Retinal pigment epithelial cell (primary cell): Measurements from ENCODE around the gene NUCB1.

Experiments
- DNase-seq: peaks from one replicate; pipeline ENCODE4 v3.0.0-alpha.2; 2010; ENCODE audit warnings: low read depth
- H3K4me3 ChIP-seq: 2 replicates; pipeline ENCODE4 v1.5.1; 2011; ENCODE audit warnings: mild to moderate bottlenecking, low read length, control low read depth, moderate library complexity
- CTCF ChIP-seq: conservative IDR thresholded peaks from 2 replicates; pipeline ENCODE4 v1.5.1; 2011; ENCODE audit warnings: low read depth, low read length, control low read depth, inconsistent platforms

Gene NUCB1

DNA sequence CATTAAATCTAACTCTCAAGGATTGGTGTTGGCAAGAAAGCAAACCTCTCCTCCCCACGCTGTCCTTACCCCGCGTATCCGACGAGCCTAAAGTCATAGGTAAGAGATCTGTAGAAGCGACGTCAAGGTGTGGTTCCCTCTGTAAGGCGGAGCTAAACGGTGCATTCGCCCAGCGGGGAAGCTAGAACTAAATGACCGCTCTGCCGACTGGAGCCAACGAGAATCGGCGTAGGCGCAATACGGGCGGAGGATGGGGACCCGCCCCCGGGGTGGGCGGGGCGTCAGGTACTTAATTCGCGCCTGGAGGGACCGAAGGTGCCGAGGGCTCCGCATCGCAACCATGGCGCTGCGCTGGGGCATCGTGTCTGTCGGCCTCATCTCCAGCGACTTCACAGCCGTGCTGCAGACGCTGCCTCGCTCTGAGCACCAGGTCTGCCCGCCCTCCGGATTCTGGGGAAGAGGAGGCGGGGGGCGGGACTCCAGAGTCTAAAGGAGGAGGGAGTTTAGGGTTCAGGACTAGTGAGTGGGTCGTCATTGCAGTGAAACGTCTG is 33.3 kb downstream of the NUCB1 start, which contains the start of gene DHDH:
Gene DHDH (plus strand): TSS at position 318 of the 551 bp plus-strand sequence. CDS start 23 bp downstream, at position 341.
- H3K4me3 ChIP-seq: peak within 1 kb of the TSS; percentile 53
- peak; percentile 39 for DNase-seq
- no peak for TF ChIP-seq CTCF

GRCh38 chr19:48934837-48935236 is 34.7 kb downstream of the NUCB1 start:
- no peak for DNase-seq
- no peak for TF ChIP-seq CTCF
- H3K4me3 ChIP-seq: no peak overlapping the region

- no peak overlapping the region for H3K4me3 ChIP-seq
- TF ChIP-seq CTCF: no peak
- no peak for DNase-seq
Observed at GRCh38 chr19:48935864-48936263, 35.8 kb downstream of the NUCB1 start.

DNA sequence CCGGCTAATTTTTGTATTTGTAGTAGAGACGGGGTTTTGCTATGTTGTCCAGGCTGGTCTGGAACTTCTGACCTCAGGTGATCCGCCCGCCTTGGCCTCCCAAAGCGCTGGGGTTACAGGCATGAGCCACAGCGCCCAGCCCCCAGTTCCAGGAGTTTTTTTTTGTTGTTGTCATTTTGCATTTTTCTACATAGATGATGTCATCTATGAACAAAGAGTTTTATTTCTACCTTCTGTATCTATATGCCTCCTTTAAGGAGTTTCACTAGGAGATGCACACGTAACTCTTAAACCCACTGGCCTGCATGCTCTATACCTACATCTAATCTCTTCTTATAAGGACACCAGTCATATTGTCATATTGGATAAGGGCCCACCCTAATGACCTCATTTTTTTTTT is 38.1 kb downstream of the NUCB1 start:
- no peak for DNase-seq
- TF ChIP-seq CTCF: no peak
- H3K4me3 ChIP-seq: no peak overlapping the region

- no peak overlapping the region for H3K4me3 ChIP-seq
- no peak for DNase-seq
- TF ChIP-seq CTCF: no peak
Observed at GRCh38 chr19:48940902-48941301, 40.8 kb downstream of the NUCB1 start.

DNA sequence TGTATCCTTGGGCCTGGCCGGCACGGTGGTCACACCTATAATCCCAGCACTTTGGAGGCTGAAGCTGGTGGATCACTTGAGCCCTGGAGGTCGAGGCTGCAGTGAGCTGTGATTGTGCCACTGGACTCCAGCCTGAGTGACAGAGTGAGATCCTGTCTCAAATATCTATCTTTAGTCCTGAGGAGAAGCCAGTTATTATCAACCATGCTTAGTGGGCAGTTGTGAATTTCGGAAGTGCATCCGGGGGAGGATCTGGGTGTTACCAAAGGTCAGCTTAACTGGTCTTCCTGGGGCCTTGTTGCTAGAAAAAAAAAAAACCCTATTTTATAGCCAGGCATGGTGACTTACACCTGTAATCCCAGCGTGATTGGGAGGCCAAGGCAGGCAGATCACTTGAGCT is 43.0 kb downstream of the NUCB1 start:
- DNase-seq: no peak
- TF ChIP-seq CTCF: no peak
- H3K4me3 ChIP-seq: no peak overlapping the region

- H3K4me3 ChIP-seq: no peak overlapping the region
- no peak for TF ChIP-seq CTCF
- no peak for DNase-seq
Observed at GRCh38 chr19:48945415-48945814, 45.3 kb downstream of the NUCB1 start.
